RWPE2 (cell line): ENCODE measurements around the gene ABCE1.

ENCODE experiments used
- ATAC-seq: fragments of 200-7000 bp; cut with Tn5 transposase; 3 replicates; pipeline ENCODE4 v1.9.1; 2021; ENCODE audit warnings: low read depth
- DNase-seq: peaks from one replicate; pipeline ENCODE4 v3.0.0-alpha.2; 2020; ENCODE audit warnings: low spot score
- H3K27ac ChIP-seq: fragments of 450-650 bp; 2 replicates; pipeline ENCODE4 v1.5.1; 2017; ENCODE audit warnings: mild to moderate bottlenecking; ENCODE audit not compliant: poor library complexity, severe bottlenecking
- H3K27me3 ChIP-seq: fragments of 250-450 bp; sonication (Bioruptor Pico); 2 replicates; pipeline ENCODE4 v1.5.1; 2021; ENCODE audit warnings: mild to moderate bottlenecking, moderate library complexity; ENCODE audit not compliant: insufficient read depth, poor library complexity, severe bottlenecking
- H3K36me3 ChIP-seq: fragments of 250-450 bp; sonication (Bioruptor Pico); 2 replicates; pipeline ENCODE4 v1.5.1; 2020; ENCODE audit warnings: low read depth, mild to moderate bottlenecking, moderate library complexity
- H3K4me1 ChIP-seq: fragments of 250-450 bp; sonication (Bioruptor Pico); 2 replicates; pipeline ENCODE4 v1.5.1; 2021; ENCODE audit warnings: mild to moderate bottlenecking, moderate library complexity; ENCODE audit not compliant: insufficient read depth, poor library complexity, severe bottlenecking
- H3K4me3 ChIP-seq: fragments of 250-450 bp; sonication (Bioruptor Pico); 2 replicates; pipeline ENCODE4 v1.5.1; 2021; ENCODE audit warnings: mild to moderate bottlenecking, moderate library complexity; ENCODE audit not compliant: severe bottlenecking
- H3K9me3 ChIP-seq: fragments of 250-450 bp; sonication (Bioruptor Pico); 2 replicates; pipeline ENCODE4 v1.5.1; 2021; ENCODE audit warnings: mild to moderate bottlenecking, moderate library complexity; ENCODE audit not compliant: severe bottlenecking
- CTCF ChIP-seq: fragments of 450-650 bp; IDR thresholded peaks from one replicate; pipeline ENCODE4 v1.5.1; 2017; ENCODE audit warnings: mild to moderate bottlenecking, moderate library complexity; ENCODE audit not compliant: poor library complexity, severe bottlenecking

ABCE1 gene

GRCh38 chr4:145154573-145154972 is 56.5 kb downstream of the ABCE1 start:
- Histone ChIP-seq H3K4me3 (no peak overlapping the region), H3K27ac (no peak overlapping the region), H3K9me3 (no peaks in the 10 kb centered on the region), H3K36me3 (peaks cover 94% of the 10 kb centered on the region), H3K4me1 (no peaks in the 10 kb centered on the region), H3K27me3 (no peaks in the 10 kb centered on the region)
- ATAC-seq, result peak; percentile 53; the same call in 2 of the 3 replicates
- no peak for DNase-seq
- TF ChIP-seq CTCF, result peak; percentile 62

- no peak for DNase-seq
- no peaks in the 10 kb centered on the region for H3K4me1 ChIP-seq
- H3K9me3 ChIP-seq, result no peaks in the 10 kb centered on the region
- no peak for ATAC-seq
- H3K27ac ChIP-seq, result no peak overlapping the region
- no peak overlapping the region for H3K4me3 ChIP-seq
- peaks cover 94% of the 10 kb centered on the region for H3K36me3 ChIP-seq
- no peak for TF ChIP-seq CTCF
- H3K27me3 ChIP-seq, result no peaks in the 10 kb centered on the region
These were observed 57.3 kb downstream of the ABCE1 start for GRCh38 chr4:145155268-145155870.

GRCh38 chr4:145156986-145157385 is 58.9 kb downstream of the ABCE1 start:
- no peak overlapping the region for H3K27ac ChIP-seq
- H3K4me1 ChIP-seq, result no peaks in the 10 kb centered on the region
- H3K27me3 ChIP-seq, result no peaks in the 10 kb centered on the region
- H3K4me3 ChIP-seq, result no peak overlapping the region
- H3K36me3 ChIP-seq, result peaks cover 92% of the 10 kb centered on the region
- DNase-seq, result no peak
- no peaks in the 10 kb centered on the region for H3K9me3 ChIP-seq
- TF ChIP-seq CTCF, result no peak
- ATAC-seq, result no peak

GRCh38 chr4:145161549-145161948 is 63.4 kb downstream of the ABCE1 start:
- no peak for TF ChIP-seq CTCF
- DNase-seq, result no peak
- Histone ChIP-seq H3K27me3 (no peaks in the 10 kb centered on the region), H3K9me3 (no peaks in the 10 kb centered on the region), H3K4me3 (no peak overlapping the region), H3K27ac (no peak overlapping the region), H3K4me1 (no peaks in the 10 kb centered on the region), H3K36me3 (peaks cover 87% of the 10 kb centered on the region)
- no peak for ATAC-seq

GRCh38 chr4:145167887-145168286 is 69.8 kb downstream of the ABCE1 start:
- no peak for ATAC-seq
- TF ChIP-seq CTCF, result no peak
- no peak for DNase-seq
- no peaks in the 10 kb centered on the region for H3K4me1 ChIP-seq
- no peaks in the 10 kb centered on the region for H3K9me3 ChIP-seq
- no peaks in the 10 kb centered on the region for H3K27me3 ChIP-seq
- H3K36me3 ChIP-seq, result peaks cover 80% of the 10 kb centered on the region
- H3K4me3 ChIP-seq, result no peak overlapping the region
- no peak overlapping the region for H3K27ac ChIP-seq
